CD4-positive, alpha-beta T cell treated with Interleukin-6 for 4 hours (primary cell): ENCODE data around the gene DHRS11.

Experiments
- DNase-seq: peaks from one replicate; pipeline ENCODE4 v3.0.0-alpha.2; 2020; ENCODE audit warnings: mixed read lengths

DHRS11 gene, protein sequence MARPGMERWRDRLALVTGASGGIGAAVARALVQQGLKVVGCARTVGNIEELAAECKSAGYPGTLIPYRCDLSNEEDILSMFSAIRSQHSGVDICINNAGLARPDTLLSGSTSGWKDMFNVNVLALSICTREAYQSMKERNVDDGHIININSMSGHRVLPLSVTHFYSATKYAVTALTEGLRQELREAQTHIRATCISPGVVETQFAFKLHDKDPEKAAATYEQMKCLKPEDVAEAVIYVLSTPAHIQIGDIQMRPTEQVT

DNA sequence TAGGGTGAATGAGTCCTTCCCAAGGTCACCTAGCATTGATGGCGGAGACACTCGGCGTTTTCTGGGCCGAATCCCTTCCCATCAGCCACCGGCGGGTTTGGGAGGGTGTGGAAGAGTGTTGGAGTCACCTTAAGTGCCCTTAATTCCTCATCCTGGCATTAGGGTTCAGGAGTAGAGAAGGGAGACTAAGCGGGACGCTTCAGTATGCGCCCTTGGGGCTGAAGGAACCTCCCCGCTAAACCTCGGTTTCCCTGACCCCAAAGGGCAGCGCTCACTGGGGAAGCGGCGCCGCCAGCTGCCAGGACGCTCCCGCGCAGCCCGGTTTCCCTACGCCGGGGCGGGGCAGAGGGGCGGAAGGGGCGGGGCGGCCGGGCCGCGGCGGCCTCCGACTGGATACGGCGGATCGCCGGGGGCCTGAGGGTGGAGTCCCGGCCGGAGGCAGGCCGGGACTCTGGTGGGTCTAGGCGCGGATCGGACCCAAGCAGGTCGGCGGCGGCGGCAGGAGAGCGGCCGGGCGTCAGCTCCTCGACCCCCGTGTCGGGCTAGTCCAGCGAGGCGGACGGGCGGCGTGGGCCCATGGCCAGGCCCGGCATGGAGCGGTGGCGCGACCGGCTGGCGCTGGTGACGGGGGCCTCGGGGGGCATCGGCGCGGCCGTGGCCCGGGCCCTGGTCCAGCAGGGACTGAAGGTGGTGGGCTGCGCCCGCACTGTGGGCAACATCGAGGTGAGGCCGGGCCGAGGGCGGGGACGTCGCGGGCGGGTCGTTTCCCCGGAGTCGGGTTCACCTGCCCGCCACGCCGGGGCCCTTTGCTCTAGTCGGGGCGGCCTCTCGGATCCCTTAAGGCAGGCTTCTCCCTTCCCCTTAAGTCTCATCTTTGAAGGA lies at the start of gene DHRS11:
DHRS11 (plus strand) TSS at position 446 of the 882 bp plus-strand sequence; CDS start at position 577, 131 bp downstream.
- peak; percentile 82 for DNase-seq

DNA sequence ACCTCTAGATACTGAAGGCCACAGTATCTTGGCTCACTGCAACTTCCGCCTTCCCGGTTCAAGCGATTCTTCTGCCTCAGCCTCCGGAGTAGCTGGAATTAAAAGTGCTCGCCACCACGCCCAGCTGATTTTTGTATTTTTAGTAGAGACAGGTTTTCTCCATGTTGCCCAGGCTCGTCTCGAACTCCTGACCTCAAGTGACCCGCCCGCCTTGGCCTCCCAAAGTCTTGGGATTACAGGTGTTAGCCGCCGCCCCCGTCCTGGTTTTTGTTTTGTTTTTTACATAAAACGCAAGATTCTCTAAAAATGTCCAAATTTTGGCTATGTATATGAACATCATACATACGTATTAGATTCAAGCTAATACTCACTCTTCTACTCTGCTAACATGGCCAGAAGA lies 48.9 kb upstream of the DHRS11 start:
- no peak for DNase-seq

DNA sequence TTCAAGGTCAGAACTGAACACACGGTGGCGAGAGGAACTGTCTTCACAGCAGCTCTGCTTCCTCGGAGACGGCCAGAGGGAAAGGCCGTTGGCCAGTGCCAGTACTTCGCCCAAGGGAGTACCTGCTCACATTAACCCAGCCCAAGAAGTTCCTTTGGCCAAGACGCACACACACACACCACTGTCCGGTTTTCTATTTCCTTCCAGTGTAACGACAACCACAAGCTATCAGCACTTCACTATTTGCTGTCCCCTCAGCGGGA lies 47.7 kb upstream of the DHRS11 start:
- DNase-seq, result peak; percentile 19

DNA sequence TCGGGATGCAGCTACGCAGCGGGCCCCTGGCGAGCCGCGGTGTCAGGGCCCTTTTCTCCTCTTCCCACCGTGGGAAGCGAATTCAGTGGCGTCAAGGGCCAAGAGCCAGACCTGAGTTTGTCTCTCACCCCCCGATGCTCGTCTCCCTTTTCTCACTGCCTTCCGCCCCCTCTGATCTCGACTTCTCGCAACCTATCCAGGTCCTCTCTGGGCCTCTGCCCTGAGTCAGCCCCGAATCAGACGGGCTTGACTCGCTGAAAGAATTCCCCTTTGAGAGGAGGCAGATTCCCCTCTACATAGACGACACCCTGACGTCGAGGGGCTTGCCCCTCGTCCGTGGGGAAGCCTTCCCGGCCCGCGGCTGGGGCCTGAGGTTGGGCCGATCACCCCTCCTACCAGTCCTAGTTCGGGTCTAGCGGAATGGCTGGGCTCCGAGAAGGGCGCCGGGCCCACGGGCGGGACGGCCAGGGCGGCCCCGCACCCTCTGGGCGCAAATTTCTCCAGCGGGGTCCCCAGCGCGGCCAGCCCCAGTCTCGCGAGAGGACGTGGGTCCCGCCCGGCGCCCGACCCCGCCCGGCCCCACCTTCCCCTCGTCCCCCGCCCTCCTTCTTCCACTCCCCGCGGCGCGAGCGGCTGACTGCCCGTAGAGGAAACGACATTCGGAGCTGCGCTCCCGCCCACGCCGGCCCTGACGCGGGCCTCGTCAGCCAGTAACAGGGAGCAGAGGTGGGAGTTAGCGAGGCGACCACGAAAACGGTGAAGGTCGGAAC lies 47.2 kb upstream of the DHRS11 start, which contains the start of gene GGNBP2:
GGNBP2 (plus strand) TSS at position 613 of the 770 bp plus-strand sequence. CDS start 806 bp downstream, outside the sequence.
- peak; percentile 94 for DNase-seq

DNA sequence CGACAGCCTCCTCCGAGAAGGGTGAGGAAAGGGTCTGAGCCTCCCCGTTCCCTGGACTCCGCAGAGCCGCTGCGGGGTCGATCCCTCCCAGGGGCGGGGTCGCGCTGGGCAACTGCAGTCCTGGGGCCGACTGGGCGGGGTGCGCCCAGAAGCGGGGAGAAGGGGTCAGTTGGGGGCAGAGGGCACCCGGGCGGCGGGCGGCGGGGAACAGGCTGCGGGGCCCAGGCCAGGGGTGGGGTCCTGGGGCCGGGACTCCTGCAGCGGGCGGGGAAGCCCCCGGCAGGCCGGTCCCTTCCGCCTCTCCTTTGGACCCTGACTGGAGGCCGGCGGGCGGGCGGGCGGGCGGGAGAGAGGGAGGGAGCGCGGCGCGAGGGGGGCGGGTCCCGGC lies 46.6 kb upstream of the DHRS11 start:
- no peak for DNase-seq

DNA sequence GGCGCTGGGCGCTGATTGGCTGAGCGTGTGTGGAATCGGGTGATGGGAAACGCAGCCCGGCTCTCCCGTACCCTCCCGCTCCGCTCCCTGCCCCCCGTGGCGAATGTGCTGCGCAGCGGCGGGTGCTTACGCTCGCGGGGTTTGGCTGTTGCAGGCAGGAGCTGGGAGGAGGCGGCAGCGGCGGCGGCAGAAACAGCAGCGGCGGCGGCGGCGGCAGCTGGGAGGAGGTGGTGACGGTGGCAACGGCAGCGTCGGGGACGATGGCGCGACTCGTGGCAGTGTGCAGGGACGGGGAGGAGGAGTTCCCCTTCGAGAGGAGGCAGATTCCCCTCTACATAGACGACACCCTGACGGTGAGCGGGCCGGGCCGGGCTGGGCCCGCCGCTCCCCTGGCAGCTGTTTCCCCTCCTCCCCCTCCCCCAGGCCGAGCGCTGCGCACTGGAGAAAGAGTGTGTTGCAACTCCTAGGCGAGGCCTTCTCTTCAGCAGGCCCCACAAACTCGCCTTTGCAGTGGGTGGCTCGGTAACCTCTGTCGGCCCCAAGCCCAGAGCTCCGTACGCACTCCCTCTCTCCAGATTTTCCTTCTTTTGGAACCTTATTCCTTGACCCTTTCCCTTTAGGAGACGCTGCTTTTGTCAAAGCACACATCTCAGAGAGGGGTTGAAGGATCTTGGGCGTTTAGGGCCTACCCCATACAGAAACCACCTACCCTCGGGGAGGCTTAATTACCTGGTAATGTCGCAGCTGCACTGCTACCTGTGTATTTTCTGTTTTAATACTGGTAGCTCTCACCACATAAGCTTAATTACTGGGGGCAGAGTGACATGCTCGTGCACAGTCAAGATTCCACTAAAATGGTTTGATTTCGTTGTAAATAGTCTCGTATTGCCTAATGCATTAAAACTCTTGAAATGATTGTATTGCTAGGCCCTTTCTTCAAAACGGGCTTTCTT lies 45.9 kb upstream of the DHRS11 start:
- peak; percentile 96 for DNase-seq

DNA sequence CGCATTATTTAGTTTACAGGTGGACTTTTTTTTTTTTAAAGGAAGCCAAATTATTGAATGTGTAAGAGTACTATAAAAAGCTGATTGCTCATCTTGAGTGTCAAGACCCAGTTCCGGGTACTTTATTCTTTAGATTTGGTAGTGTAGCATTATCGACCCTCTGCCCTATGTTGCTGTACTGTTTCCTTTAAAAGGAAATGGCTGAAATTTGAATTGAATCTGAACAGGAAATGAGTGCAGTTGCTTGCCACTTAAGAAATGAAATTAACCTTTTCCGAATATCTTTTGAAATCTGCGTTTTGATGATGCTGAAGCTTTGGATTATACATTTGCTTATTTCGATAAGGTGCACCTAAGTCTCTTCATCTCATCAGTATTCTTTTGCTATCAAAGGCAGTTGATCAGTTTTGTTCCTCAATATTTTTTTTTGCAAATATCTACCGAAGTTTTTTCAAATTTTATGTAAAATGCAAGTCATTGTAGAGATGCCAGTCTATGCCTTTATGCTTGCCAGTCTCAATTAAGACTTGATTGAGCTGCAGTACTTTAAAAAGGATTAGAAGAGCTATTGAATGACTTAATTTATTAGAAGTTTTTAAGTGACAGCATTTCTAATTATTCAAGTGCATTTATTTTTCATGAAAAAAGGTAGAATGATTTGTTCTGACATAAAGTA lies 45.1 kb upstream of the DHRS11 start:
- DNase-seq, result no peak

DNA sequence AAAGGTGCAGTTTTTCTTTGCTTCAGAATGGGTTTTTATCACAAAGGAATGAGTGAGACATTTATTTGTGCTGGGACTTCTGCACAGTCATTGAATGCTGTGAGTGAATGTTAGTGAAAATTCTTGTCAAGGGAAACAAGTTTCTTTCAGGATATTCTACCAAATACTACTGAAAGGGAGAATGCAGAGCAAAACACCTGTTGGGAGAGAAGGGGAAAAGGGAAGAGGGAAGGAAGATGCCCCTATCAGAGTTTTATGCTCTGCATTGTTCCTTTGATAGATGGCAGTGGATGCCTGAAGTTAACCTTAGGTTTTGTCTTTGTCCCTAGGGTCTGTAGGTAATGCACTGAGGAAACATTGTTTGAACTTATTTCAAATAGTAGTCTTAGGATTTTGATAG lies 43.9 kb upstream of the DHRS11 start:
- no peak for DNase-seq

DNA sequence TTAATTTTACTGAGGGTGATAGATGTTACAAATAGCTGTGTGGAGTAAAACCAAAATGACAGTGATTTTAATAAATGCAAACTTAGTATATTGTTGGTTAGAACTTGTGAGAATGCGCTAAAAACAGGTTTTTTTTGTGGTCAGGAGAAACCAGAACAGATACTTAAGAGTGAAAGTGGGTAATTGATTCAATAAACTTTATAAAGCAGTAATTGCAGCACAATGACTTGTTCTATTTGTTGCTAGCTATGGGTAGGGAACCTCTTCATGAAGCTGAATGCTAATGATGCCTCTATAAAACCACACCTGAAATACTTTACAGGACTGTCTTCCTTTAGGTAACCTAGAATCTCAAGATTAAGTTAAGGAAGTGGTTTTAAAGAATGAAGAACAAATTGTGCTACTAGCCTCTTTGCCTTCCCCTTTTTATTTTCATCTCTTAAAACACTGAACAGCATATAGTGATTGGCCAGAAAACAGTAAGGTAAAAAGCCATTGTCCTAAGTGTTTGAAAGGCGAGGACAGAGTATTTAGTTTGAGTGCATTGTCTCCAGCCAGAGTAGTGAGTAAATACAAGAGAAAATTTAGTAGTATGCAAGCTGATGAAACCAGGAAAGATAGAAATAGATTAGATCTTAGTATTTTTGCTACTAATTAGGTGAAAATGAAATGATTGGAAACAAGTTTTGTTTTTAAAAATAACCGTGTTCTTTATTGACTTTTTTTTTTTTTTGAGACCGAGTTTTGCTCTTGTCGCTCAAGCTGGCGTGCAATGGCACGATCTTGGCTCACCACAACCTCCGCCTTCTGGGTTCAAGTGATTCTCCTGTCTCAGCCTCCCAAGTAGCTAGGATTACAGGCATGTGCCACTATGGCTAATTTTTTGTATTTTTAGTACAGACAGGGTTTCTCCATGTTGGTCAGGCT lies 40.9 kb upstream of the DHRS11 start:
- DNase-seq, result no peak

DNA sequence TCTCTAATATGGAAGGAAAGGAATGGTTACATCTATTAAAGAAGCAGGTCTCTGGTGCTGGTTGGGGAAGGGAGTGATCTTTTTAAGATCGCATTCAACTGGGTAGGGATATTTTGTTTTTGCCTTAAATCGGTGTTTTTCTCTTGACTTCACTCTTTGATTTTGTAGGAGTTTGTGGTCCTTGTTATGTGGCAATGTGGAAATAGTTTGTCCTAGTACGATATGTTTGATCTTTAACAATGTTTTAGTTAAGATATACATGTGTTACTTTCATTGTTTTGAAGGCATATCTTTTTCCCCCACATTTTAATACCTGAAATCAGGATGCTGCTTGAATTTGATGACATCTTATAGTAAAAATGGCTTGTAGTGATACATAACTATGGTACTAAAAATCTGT lies 38.2 kb upstream of the DHRS11 start:
- DNase-seq, result no peak

DNA sequence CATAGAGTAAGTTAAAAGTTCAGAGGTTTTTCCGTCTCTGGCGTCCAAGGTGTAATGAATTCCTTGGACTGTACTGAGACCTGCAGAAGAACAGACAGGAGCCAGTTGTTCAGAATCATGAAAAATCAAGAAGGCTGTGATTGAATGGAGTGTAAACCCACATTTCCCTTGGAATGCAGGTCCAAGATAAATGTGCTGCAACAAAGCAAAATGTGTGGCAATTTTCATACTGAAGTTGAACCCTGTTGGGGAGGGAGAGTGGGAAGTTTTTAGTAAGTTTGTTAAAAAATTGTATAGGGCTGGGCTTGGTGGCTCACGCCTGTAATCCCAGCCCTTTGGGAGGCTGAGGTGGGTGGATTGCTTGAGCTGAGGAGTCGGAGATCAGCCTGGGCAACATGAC lies 25.6 kb upstream of the DHRS11 start:
- DNase-seq, result no peak

DNA sequence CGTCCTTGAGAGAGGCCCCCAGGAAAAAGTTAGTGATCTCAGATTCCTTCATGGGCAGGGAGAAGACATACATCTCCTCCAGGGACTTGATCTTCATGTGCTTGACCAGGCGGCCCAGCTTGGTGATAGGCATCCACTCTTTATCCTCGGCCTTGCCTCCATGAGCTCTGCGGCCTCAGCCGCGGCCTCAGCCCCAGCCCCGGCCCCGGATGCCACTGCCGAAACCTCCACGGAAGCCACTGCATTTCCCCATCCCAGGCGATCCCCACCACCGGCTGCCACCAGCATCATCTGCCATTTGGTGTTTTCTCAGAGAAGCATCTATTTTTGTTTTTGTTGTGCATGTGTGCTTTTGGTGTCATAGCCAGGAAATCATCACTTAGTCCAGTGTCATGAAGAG lies 16.7 kb upstream of the DHRS11 start:
- no peak for DNase-seq

DNA sequence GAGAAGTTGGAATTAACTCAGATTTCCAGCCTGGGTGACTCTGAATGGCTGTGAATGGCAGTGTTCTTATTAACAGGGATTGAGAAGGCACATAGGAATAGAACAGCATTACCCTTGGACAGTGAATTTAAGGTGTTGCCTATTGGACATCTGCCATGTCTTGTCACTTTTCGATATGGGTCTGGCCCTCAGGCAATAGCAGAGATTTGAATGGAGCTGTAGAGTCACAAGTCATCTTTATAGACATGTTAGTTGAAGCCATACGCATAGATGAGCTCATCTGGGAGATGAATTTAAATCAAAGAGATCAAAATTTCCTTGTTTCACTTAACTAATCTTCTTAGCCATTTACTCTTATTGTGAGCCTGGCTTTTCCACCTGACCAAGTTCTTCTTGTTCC lies 14.9 kb upstream of the DHRS11 start:
- no peak for DNase-seq

DNA sequence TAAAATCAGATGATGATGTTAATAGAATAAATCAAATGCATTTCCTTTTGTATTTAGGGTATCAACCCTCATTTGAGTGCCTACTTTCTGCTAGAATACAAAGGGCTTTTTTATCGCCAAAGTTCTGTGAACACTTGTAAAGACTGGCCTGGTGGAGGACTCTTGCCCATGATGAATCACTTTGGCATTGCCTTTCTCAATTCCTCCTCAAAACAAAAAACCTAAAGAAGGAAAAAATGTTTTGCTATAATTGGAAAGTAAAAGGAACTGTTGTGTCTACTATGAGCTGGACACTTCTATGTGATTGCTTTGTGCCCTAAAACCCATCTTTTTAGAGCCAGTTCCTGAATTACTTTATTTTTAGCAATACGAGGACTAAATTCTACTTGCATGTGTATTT lies 13.0 kb upstream of the DHRS11 start:
- no peak for DNase-seq

DNA sequence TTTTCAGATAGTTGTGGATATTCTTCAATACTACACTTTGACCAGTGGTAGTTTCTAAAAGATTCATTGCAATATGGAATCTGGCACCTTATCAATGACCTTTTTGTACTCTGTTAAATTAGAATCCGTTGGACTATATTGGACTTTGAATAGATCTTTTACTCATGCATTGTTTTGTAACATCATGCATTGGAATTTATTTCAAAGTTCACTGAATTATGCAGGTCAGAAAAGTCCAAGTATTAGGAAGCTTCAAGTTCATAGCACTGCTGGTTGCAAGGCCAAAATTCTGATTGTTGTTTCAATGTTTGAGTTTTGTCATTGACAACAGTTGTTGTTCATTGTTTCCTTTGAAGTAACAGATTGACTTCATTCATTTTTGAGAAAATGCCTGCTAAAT lies 7.9 kb upstream of the DHRS11 start:
- DNase-seq, result no peak

DNA sequence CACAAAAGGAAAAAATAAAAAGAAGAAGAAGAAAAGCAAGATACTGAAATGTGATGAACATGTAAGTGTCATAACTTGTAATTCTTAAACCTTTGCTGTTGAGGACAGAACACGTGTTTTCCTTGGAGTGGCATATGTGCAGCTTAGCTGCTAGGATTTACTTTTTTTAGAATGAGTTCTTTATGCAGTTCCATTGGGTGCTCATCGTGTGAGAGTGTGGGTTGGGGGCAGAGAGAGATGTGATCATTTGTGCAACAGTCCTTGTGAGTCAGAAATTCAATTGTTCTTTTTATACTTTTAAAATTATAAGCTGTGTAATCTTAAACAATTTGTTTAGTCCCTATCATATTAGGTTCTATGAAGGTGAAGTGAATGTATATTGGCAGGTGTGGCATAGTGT lies 5.5 kb upstream of the DHRS11 start:
- no peak for DNase-seq

DNA sequence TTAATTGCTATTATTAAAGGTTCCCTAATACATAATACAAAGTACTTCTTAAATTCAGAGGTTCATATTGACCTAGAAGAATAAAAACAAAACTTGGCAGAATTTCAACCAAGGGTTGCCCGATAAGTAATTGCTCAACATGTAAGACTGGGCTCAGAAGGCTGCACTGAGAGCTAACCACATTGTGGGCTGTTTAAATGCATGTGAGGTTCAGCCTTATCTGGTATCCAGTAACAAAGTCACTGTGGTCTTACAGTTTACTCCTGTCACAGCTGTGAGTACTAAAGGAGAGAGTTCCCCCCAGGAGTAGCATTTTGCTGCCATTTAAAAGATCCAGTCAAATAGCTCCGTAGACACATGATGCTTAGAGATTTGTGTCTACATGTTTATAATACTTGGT lies 1.6 kb upstream of the DHRS11 start:
- no peak for DNase-seq

DNA sequence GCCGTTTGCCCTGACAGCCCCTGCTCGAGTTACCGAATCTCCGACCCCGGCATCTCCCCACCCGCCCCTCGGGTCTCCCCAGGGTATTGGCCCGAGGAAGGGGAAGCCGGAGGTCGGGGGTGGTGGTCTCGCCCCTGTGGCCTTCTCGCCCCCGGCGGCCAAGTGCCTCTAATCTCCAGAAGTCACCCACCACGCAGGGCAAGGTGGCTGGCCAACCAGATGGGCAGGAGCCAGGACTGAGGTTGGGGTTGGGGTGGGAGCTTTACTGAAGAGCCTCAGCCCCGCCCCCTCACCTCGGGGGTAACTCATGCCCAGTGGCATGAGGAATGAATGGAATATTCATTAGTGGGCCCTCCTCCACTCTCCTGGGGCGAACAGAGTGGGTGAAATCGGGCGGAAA lies 637 bp downstream of the DHRS11 start:
- no peak for DNase-seq

DNA sequence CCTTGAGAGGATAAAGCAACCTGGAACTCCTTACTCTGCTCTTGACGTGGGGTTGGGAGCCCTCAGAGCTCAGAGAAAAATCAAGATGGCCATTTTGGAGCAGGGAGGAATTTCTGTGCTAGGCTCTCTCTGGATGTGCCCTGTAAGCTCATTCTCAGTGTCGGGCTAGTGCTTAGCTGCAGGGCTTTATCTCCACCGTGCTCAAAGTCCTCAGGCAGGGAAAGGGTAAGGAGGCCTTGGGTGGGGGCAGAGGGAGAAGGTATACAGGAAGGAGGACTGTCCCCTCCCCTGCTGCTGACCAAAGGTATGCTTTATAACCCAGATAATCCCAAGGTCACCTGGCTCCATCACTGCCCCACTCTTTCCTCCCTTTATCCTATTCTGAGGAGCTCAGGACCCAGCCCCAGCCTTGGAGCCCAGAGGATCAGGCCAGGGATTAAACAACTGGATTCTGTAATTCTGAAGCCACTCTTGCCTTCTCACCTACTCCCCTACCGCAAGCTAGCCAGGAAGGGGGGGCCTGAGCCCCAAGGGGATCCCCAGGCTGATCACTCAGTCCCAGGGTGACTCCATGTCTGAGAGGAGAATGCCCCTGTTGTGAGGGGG lies 1.1 kb downstream of the DHRS11 start:
- DNase-seq, result no peak

DNA sequence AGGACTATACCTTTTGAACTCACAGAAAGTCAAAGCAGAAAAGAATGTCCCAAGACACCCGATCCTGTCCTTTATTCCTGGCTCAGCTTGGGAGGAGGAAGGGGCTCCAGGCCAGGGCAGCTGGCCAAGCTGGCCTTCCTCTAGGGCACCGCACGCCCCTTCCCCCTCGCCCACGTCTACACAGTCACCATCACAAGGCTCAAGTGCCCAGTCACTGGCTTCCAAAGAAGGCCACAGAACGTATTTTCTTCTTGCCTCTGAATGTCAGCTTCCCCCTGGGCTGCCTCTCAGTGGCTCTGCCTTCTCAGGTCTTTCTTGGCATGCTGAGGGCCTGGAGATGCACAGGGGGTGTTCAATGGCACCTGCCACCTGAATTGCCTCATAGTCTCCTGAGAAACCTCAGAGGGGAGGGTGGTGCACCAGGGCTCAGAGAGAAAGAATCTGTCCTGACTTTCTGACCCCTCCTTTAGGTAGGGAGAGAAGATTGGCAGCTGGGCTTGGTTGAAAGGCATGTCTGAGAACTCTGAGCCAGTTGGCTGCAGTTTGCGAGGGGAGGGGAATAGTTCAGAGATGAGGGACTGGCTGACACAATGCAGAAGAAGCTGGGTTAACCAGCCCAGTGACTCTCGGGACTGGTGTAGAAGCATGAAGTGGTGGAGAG lies 2.1 kb downstream of the DHRS11 start:
- DNase-seq, result no peak
